HepG2 (cell line): Measurements from ENCODE around the gene C19orf47.

Source experiments
- TAF1 ChIP-seq: sonication (generic); formaldehyde crosslinking; IDR thresholded peaks from 2 replicates; pipeline ENCODE4 v1.4.0; 2020; ENCODE audit warnings: missing genetic modification reagents
- TF ChIP-seq, protein P1 (sequence below): sonication (generic); formaldehyde crosslinking; IDR thresholded peaks from 2 replicates; pipeline ENCODE4 v1.5.0; 2020; ENCODE audit warnings: mild to moderate bottlenecking, missing genetic modification reagents, moderate library complexity

DNA sequence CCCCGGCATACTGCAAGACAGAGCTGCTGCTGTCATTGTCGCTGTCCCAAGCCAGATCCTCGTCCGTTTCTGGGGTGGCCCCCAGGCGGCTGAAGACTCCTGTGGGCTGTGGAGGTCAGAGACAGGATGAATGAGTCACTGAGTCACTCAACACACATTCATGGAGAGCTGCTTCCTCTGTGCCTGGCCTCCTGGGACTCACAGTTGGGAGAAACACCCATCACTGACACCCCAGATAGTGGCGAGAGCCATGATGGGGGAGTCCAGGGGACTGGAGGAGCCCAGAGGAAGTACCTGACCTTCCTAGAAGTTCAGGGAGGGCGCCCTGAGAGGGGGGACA is 26.0 kb downstream of the C19orf47 start:
- TF ChIP-seq TAF1 (CRISPR knock-in tag), result no peak
- TF ChIP-seq, protein P1, sequence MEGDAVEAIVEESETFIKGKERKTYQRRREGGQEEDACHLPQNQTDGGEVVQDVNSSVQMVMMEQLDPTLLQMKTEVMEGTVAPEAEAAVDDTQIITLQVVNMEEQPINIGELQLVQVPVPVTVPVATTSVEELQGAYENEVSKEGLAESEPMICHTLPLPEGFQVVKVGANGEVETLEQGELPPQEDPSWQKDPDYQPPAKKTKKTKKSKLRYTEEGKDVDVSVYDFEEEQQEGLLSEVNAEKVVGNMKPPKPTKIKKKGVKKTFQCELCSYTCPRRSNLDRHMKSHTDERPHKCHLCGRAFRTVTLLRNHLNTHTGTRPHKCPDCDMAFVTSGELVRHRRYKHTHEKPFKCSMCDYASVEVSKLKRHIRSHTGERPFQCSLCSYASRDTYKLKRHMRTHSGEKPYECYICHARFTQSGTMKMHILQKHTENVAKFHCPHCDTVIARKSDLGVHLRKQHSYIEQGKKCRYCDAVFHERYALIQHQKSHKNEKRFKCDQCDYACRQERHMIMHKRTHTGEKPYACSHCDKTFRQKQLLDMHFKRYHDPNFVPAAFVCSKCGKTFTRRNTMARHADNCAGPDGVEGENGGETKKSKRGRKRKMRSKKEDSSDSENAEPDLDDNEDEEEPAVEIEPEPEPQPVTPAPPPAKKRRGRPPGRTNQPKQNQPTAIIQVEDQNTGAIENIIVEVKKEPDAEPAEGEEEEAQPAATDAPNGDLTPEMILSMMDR, result no peak
